BJ (cell line): ENCODE results near the gene PEG3. TPM values are rescaled to one million over a fixed set of nuclear protein-coding genes. Genes with fewer than 3 reads are reported as not detected.

Source experiments
- CTCF ChIA-PET: fragments of 350-600 bp; formaldehyde crosslinking; extraction: SDS; loops from one replicate; lab custom pipeline; 2021; ENCODE audit warnings: antibody characterized with exemption, inconsistent platforms; lab: Yijun Ruan, JAX
- POLR2A ChIA-PET: fragments of 300-600 bp; sonication (Branson Sonifier 250); formaldehyde crosslinking; extraction: SDS; loops from one replicate; lab custom pipeline; 2021; ENCODE audit warnings: antibody characterized with exemption; lab: Charles Lee
- DNase-seq: peaks from one replicate; pipeline ENCODE4 v3.0.0-alpha.2; 2011; ENCODE audit warnings: low read depth
- H3K27me3 ChIP-seq: 2 replicates; pipeline ENCODE4 v1.6.0; 2011; ENCODE audit warnings: low read length; ENCODE audit not compliant: control insufficient read depth, insufficient read depth
- H3K36me3 ChIP-seq: 2 replicates; pipeline ENCODE4 v1.5.1; 2011; ENCODE audit warnings: low read length; ENCODE audit not compliant: control insufficient read depth, insufficient read depth
- H3K4me3 ChIP-seq: 2 replicates; pipeline ENCODE4 v1.5.1; 2011; ENCODE audit warnings: low read depth, mild to moderate bottlenecking, control low read depth, low read length
- CTCF ChIP-seq: IDR thresholded peaks from 2 replicates; pipeline ENCODE4 v1.5.1; 2011; ENCODE audit warnings: low read depth, mild to moderate bottlenecking, control low read depth, inconsistent platforms, low read length, moderate library complexity; ENCODE audit not compliant: insufficient read depth
- polyA minus RNA-seq: library from RNA; depleted of rRNA, polyadenylated mRNA; stranded (reverse); fragments of >200 nt; gene quantifications from 2 replicates; pipeline ENCODE4 v1.2.3, GENCODE V29; 2011; rRNA and poly(A)+ RNA removed
- polyA plus RNA-seq: library from polyadenylated mRNA; depleted of rRNA; stranded (reverse); fragments of >200 nt; gene quantifications from 2 replicates; pipeline ENCODE4 v1.2.3, GENCODE V29; 2011; rRNA removed

PEG3 gene
- polyA plus RNA-seq: 0.02 and 0.04 TPM in 2 replicates
- polyA minus RNA-seq: not detected in 2 replicates

GRCh38 chr19:56840451-56841192 is at the start of gene PEG3, which contains the start of gene ZIM2:
Gene PEG3 (minus strand): TSS chr19:56840726. CDS start chr19:56824655, 16,071 bp downstream.
Gene ZIM2 (minus strand): TSS chr19:56840726. CDS start chr19:56824277, 16,449 bp downstream.
- Histone ChIP-seq H3K4me3 (no peak within 1 kb of the TSS), H3K36me3 (no peaks in the 10 kb centered on the region), H3K27me3 (no peaks in the 10 kb centered on the region)
- TF ChIP-seq CTCF: no peak
- ChIA-PET CTCF (no interaction called here), POLR2A (no interaction called here)
- no peak for DNase-seq

DNA sequence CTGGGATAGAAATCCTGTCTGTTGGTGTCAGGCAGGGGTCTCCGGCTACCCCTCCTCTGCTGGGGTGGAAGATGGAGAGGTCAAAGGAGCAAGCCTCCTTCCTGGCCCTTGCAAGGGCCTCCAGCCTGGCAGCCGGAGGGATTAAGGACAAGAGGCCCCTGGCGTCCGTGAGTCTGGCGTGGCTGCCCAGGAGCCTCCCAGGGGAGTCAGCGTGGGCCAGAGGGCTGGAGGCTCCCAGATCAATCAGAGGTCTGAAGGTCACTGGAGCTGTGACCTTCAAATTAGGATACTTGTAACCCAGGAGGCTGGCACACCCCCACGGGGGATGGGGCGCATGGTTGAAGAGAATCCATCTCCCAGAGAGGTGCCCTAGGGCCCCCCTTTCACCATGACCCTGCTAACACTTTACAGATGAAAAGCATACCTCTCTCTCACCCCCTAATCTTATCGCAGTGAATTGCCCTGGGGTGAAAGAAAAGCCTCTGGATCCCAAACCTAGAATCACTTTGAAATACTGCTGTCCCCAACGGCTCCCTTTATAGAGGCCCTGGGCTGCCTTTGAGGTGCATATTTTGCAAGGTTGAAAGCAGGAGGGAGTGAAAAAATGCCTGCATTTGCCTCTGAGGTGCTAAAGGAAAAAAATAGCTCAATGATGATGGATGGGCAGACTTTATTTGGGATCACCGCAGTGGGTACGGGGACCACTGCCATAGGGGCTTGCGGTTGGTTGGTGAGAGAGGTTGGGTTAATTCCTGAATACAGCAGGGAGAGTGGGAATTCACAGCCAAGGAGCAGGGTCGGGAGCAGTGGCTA is 44.9 kb upstream of the PEG3 start:
- ChIA-PET CTCF (no interaction called here), POLR2A (no interaction called here)
- TF ChIP-seq CTCF: no peak

GRCh38 chr19:56884441-56884840 is 43.9 kb upstream of the PEG3 start:
- ChIA-PET POLR2A (no interaction called here), CTCF (interaction anchor here (0.7 kb wide), 1 partner anchor 113 kb away, joined by 3 read pairs; no protein-coding TSS in a partner anchor)
- no peak for DNase-seq
- Histone ChIP-seq H3K4me3 (no peak overlapping the region), H3K27me3 (no peaks in the 10 kb centered on the region), H3K36me3 (no peaks in the 10 kb centered on the region)
- no peak for TF ChIP-seq CTCF

More for the DNA sequence above, 44.9 kb upstream of the PEG3 start:
- no peak overlapping the region for H3K4me3 ChIP-seq
- no peaks in the 10 kb centered on the region for H3K27me3 ChIP-seq
- H3K36me3 ChIP-seq: no peaks in the 10 kb centered on the region
- DNase-seq: no peak

- DNase-seq: no peak
- TF ChIP-seq CTCF: no peak
- POLR2A ChIA-PET: no interaction called here
- CTCF ChIA-PET: no interaction called here
- no peak overlapping the region for H3K4me3 ChIP-seq
- H3K27me3 ChIP-seq: no peaks in the 10 kb centered on the region
- H3K36me3 ChIP-seq: no peaks in the 10 kb centered on the region
These were observed 40.2 kb upstream of the PEG3 start for GRCh38 chr19:56880592-56881190.
